ENCODE data around the gene CALD1. TPM values are rescaled to one million over a fixed set of nuclear protein-coding genes. Genes with fewer than 3 reads are reported as not detected.

The CALD1 gene
- total RNA-seq, 1 donor from 2014 or later = 352 TPM

DNA sequence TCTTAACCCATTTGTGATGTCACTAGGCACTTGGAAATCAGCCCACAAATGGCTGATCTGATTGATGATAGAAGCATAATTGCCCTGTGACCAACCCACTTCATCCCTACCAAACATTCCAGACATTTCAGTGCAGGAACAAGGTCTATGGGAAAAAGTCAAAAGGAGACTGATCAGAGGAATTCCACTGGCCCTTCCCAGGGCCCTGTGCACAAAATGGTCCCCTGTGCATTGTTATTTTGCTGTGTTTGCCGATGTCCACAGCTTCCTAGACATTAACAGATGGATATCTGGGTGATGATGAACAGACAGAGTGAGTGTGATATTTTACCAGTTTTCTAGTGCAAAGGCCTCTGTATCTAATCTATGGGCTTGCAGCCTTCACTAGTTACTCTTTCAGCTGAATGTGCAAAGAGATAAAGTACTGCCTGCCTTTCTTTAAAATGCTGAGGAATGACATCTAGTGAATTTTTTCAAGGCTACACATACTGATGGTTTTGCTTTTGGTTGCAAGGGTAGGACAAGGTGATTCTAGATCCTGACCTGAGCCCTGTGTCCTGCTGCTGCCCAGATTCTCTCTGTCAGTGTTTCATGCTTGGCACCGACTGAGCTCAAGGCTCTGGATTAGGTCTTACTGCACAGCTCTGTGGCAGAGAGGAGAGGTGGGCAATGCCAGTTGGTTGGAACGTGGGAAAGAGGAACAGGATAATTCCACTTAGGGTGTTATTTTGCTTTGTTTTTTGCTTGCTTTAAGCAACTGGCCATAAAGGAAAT lies 55.4 kb downstream of the CALD1 start:
- Histone ChIP-seq H3K4me3 (no peak overlapping the region), H3K36me3 (no peaks in the 10 kb centered on the region), H3K4me1 (peaks cover 26 to 70% of the 10 kb centered on the region in 2 donors), H3K27ac (peak overlapping the region; percentile 89), H3K27me3 (no peaks in the 10 kb centered on the region), H3K9me3 (no peaks in the 10 kb centered on the region)
- intact Hi-C loops (cut with DNase I) = loop anchor here (5.0 kb wide), 1 partner anchor 47 kb away; no protein-coding TSS in a partner anchor
- DNase-seq (ENCODE audit: low spot score in 2 of 2) = peak in 1 of 2 donors; percentile 69
- TF ChIP-seq, protein P1, sequence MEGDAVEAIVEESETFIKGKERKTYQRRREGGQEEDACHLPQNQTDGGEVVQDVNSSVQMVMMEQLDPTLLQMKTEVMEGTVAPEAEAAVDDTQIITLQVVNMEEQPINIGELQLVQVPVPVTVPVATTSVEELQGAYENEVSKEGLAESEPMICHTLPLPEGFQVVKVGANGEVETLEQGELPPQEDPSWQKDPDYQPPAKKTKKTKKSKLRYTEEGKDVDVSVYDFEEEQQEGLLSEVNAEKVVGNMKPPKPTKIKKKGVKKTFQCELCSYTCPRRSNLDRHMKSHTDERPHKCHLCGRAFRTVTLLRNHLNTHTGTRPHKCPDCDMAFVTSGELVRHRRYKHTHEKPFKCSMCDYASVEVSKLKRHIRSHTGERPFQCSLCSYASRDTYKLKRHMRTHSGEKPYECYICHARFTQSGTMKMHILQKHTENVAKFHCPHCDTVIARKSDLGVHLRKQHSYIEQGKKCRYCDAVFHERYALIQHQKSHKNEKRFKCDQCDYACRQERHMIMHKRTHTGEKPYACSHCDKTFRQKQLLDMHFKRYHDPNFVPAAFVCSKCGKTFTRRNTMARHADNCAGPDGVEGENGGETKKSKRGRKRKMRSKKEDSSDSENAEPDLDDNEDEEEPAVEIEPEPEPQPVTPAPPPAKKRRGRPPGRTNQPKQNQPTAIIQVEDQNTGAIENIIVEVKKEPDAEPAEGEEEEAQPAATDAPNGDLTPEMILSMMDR (IDR thresholded peaks at IDR 0.05) = peak in 1 of 3 experiments; percentile 10

GRCh38 chr7:134835463-134835823 lies 56.0 kb downstream of the CALD1 start:
- TF ChIP-seq, protein P1 (IDR thresholded peaks at IDR 0.05) = no peak
- Histone ChIP-seq H3K4me1 (peaks cover 26 to 64% of the 10 kb centered on the region in 2 donors), H3K9me3 (no peaks in the 10 kb centered on the region), H3K36me3 (no peaks in the 10 kb centered on the region), H3K27ac (peak overlapping the region; percentile 89), H3K4me3 (no peak overlapping the region), H3K27me3 (no peaks in the 10 kb centered on the region)
- no peak for DNase-seq (ENCODE audit: low spot score in 2 of 2)
- intact Hi-C loops (cut with DNase I) = loop anchor here (5.0 kb wide), 1 partner anchor 47 kb away; no protein-coding TSS in a partner anchor

- H3K27ac ChIP-seq = peak overlapping the region; percentile 89
- H3K4me3 ChIP-seq = no peak overlapping the region
Measured at GRCh38 chr7:134836447-134836846, 57.0 kb downstream of the CALD1 start.

GRCh38 chr7:134839298-134839697 lies 59.9 kb downstream of the CALD1 start:
- Histone ChIP-seq H3K4me3 (no peak overlapping the region), H3K27ac (peak overlapping the region; percentile 37 to 89), H3K9me3 (no peaks in the 10 kb centered on the region), H3K36me3 (peaks cover 0 to 6% of the 10 kb centered on the region in 2 donors), H3K4me1 (peaks cover 6 to 57% of the 10 kb centered on the region in 2 donors), H3K27me3 (no peaks in the 10 kb centered on the region)
- DNase-seq (ENCODE audit: low spot score in 2 of 2) = no peak
- intact Hi-C loops (cut with DNase I) = loop anchor here (5.0 kb wide), 1 partner anchor 43 kb away; no protein-coding TSS in a partner anchor
- TF ChIP-seq, protein P1 (IDR thresholded peaks at IDR 0.05) = no peak

More at GRCh38 chr7:134836447-134836846, 57.0 kb downstream of the CALD1 start:
- H3K36me3 ChIP-seq = no peaks in the 10 kb centered on the region
- intact Hi-C loops (cut with DNase I) = loop anchor here (5.0 kb wide), 1 partner anchor 46 kb away; no protein-coding TSS in a partner anchor
- H3K9me3 ChIP-seq = no peaks in the 10 kb centered on the region
- no peaks in the 10 kb centered on the region for H3K27me3 ChIP-seq
- TF ChIP-seq, protein P1 (IDR thresholded peaks at IDR 0.05) = no peak
- DNase-seq (ENCODE audit: low spot score in 2 of 2) = no peak
- H3K4me1 ChIP-seq = peaks cover 25 to 57% of the 10 kb centered on the region in 2 donors

- TF ChIP-seq, protein P1 (IDR thresholded peaks at IDR 0.05) = no peak
- H3K9me3 ChIP-seq = no peaks in the 10 kb centered on the region
- peak overlapping the region; percentile 67 to 89 for H3K27ac ChIP-seq
- intact Hi-C loops (cut with DNase I) = no loop called here
- no peaks in the 10 kb centered on the region for H3K27me3 ChIP-seq
- H3K36me3 ChIP-seq = peaks cover 17 to 26% of the 10 kb centered on the region in 2 donors
- peak overlapping the region; percentile 2 to 21 for H3K4me3 ChIP-seq
- H3K4me1 ChIP-seq = peaks cover 11 to 60% of the 10 kb centered on the region in 2 donors
- no peak for DNase-seq (ENCODE audit: low spot score in 2 of 2)
Measured at GRCh38 chr7:134842062-134842461, 62.6 kb downstream of the CALD1 start.
